PFSK-1 (cell line): ENCODE data around the gene FBXO27.

Experiments used
- POLR2AphosphoS5 ChIP-seq: IDR thresholded peaks from 2 replicates; pipeline ENCODE4 v1.6.1; 2012; ENCODE audit warnings: low read depth, mild to moderate bottlenecking, control low read depth, low read length, moderate library complexity
- TAF1 ChIP-seq: IDR thresholded peaks from 2 replicates; pipeline ENCODE4 v1.6.1; 2012; ENCODE audit warnings: low read length, control low read depth, borderline replicate concordance; ENCODE audit not compliant: insufficient read depth

GRCh38 chr19:39001041-39001440 lies 31.3 kb downstream of the FBXO27 start:
- TF ChIP-seq POLR2AphosphoS5 (no peak), TAF1 (no peak)
